ENCODE results near the gene EIF2B2.

DNA sequence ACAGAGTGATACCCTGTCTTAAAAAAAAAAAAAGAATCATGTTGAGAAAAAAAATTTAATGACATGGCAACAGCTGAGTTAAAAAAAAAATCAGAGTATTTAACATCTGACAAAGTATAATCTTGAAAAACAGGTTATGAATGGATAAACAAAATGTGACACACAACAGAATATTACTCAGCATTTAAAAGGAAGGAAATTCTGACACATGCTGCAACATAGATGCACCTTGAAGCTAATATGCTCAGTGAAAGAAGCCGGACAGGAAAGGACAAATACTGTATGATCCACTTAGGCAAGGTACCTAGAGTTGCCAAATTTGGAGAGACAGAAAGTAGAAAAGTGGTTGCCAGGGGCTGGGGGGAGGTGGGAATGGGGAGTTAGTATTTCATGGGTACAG lies 19.4 kb upstream of the EIF2B2 start:
- TF ChIP-seq, protein P1, sequence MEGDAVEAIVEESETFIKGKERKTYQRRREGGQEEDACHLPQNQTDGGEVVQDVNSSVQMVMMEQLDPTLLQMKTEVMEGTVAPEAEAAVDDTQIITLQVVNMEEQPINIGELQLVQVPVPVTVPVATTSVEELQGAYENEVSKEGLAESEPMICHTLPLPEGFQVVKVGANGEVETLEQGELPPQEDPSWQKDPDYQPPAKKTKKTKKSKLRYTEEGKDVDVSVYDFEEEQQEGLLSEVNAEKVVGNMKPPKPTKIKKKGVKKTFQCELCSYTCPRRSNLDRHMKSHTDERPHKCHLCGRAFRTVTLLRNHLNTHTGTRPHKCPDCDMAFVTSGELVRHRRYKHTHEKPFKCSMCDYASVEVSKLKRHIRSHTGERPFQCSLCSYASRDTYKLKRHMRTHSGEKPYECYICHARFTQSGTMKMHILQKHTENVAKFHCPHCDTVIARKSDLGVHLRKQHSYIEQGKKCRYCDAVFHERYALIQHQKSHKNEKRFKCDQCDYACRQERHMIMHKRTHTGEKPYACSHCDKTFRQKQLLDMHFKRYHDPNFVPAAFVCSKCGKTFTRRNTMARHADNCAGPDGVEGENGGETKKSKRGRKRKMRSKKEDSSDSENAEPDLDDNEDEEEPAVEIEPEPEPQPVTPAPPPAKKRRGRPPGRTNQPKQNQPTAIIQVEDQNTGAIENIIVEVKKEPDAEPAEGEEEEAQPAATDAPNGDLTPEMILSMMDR (conservative IDR thresholded peaks at IDR 0.05; ENCODE audit: low read length): no peak
- TF ChIP-seq EZH2phosphoT487 (IDR thresholded peaks at IDR 0.05; ENCODE audit: borderline replicate concordance, low read depth, low read length): no peak
